CD1c-positive myeloid dendritic cell (primary cell): ENCODE results near the gene MYL12B.
A peak's percentile ranks its signal among the peaks of the same experiment; 100 is the strongest.

Source experiments
- DNase-seq: peaks from one replicate; pipeline ENCODE4 v3.0.0-alpha.2; 2016; ENCODE audit errors: extremely low spot score

MYL12B gene

GRCh38 chr18:3262234-3263131 is 550 bp downstream of the MYL12B start:
- DNase-seq = peak; percentile 35

DNA sequence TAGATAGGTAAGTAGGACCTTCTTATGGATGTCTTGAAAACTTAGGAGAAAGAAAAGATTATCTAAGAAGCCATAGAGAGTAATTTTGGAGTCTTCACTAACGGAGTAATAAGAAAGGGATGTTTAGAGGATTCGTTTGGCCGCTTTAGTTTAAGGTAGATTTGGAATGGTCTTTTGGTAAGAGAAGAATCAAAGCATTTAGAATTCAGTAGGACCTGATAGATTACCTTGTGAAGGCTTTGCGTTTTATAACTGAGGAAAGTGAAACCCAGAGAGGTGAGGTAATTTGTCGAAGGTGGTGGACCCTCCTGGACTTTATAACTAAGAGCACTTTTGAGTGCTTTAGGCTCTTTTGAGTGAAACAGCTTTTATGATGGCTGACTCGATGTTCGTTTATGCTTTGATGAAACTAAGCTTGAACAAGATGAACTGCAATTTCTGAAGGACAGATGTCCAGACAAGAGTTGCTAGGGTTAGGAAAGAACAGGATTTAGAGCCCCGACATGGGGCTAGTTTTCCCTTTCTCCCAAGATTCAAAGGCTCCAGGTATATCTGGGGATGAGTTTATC is 1.3 kb downstream of the MYL12B start:
- DNase-seq = no peak

DNA sequence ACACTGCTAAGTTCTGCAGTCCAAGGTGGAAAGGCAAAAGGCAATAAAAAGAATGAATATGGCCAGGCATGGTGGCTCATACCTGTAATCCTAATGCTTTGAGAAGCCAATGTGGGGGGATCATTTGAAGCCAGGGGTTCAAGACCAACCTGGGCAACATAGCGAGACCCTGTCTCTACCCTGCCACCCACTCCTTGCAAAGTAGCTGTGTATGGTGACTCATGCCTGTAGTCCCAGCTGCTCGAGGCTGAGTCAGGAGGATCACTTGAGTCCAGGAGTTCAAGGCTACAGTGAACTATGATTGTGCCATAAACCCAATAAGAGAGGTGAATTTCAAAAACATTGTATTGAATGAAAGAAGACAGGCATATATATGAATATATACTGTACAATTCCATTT is 2.4 kb downstream of the MYL12B start:
- no peak for DNase-seq

DNA sequence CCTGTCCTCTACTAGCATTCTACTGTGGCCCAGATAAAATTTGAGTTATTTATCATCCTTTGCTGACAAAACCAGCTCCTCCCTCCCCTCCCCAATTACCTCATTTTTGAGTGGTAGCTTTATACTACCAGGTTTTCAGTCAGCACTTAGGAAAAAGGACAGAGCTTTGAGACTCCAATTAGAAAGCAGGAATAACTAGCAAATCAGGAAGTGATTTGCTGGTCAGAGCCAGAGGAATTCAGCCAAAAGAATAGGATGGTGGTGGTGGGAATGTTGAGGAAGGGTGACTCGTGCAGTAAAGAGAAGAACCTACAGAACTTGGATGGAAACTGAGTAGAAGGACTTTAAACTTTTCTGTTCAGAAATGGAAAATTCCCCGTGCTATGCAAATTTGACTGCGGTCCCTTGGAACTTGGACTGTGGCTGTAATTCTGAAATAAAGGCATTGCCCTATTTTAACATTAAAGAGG is 3.7 kb downstream of the MYL12B start:
- no peak for DNase-seq

- DNase-seq = no peak
Measured at GRCh38 chr18:3266062-3266608, 4.2 kb downstream of the MYL12B start.

DNA sequence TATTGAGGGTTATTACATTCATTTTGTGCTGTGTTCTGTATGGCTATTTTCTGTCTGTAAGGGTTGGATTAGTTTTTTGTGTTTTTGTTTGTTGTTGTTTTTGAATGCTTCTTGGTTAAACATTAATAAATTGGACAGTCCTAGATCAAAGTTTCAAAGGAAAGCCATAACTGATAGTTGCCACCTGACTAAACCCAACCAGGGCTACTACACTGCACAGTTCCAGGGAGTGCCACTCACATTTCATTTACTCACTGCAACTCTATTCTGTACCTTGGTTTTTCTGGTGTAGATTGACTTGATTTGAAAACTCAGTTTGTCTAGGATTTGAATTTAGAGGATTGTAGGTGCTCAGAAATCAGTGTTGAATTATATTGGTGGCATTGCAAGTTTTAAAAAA is 6.4 kb downstream of the MYL12B start:
- DNase-seq = no peak

GRCh38 chr18:3269241-3269913 is 7.4 kb downstream of the MYL12B start:
- DNase-seq = peak; percentile 44

DNA sequence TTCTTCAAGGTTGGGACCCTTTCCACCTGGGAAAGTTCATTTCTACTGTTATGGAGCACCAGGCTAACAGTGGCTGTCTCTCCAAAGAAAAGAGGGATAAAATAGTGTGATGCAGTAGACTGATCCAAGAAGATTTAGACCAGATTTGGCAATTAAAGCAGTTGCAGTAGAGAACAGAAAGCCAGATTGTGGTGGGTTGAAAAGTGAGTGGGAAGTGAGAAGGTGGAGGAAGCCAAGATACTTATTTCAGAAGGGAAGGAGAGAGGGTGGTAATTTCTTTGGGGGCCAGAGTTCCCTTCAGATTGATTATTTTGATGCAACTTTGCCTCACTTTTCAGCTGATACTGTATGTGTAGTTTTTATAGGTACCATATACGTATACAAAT is 8.0 kb downstream of the MYL12B start:
- DNase-seq = peak; percentile 36

DNA sequence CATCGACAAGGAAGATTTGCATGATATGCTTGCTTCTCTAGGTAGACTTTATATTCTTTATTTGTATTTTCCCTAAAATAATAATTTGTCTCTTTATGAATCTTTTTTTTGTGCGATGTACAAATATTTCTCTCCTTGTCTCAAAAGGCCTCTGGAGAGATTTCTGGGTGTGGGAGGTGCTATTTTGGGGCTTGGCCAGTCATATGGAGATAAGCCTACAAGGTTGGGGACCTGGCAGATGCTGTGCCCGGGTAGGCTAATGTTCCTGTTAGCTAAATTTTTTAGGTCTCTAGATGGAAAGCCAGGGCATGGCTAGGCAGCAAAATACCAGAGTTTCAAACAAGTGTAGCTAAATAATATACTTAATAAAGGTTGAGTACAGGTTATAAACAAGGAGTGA is 11.1 kb downstream of the MYL12B start:
- DNase-seq = no peak

- DNase-seq = peak; percentile 38
Measured at GRCh38 chr18:3277643-3278213, 15.8 kb downstream of the MYL12B start.

GRCh38 chr18:3279201-3280185 is 17.6 kb downstream of the MYL12B start:
- peak; percentile 57 for DNase-seq

DNA sequence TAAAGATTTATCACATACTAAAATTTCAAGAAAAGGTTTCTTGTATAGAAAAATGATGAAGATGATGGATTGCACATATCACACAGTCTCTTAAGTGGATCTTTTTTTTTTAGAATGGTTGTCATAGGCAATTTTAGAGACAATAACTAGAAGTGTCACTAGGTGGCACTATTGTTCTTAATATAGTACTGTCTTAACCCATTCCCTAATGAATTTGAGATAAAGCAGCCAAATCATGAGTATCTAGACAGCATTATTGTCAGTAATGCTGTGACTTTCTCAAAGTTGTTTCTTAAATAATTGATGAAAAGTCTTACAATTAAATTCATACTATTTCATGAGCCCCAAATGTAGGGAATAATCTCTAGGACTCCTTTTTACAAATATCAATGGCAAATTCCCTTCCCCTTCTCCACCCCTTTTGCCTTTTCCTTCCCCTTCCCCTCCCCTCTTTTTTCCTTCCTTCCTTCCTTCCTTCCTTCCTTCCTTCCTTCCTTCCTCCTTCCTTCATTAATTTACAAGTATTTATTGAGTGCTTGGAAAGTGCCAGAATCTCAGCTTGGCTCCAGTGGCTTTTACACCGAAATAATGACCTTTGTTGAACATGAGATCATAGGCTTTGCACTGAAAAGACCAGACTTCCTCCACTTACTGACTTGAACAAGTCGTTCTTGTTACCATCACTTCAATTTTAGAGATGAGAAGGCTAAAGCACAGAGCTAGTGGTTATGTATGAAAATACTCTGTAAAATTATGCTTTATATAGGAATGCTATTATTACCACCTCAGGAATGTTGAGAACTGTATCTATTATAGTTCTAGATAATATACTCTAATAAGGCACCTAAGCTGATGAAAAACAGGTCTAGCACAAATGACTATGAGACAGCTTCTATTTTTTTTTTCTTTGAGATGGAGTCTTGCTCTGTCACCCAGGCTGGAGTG is 19.8 kb downstream of the MYL12B start:
- peak; percentile 88 for DNase-seq

- DNase-seq = no peak
Measured at GRCh38 chr18:3283253-3283863, 21.4 kb downstream of the MYL12B start.

DNA sequence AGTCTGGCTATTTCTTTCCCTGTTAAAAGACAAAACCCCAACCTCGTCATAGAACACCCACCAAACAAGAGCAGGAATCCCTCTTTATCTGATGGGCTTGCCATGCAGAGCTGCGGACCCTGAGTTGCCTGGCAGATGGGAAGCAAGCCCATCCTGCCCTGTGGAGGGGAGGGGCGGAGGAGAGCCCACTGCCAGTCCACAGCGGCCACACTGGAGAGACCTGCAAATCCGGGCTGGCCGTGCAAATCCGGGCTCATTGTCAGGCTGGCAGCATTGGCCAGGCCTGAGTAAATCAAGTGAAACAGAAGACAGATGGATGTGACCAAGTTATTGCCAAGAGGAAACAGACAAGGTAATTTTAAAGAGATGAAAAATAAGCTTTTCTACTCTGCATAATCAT is 22.0 kb downstream of the MYL12B start:
- DNase-seq = no peak

DNA sequence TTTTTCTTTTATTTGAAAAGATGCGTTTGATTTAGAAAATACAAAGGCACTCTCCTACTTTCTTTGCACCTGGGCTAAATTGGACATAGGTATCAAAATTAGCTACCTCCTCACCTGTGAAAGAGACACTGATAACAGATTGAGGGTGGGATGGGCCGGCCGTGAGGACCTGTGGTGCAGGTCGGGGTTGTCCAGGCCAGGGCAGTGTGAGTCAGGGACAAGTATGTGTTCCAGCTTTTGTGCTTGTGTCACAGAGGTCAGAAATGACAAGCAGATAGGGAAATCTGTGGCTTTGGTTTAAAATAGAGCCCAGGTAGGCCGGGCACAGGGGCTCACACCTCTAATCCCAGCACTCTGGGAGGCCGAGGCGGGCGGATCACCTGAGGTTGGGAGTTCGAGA is 22.6 kb downstream of the MYL12B start:
- DNase-seq = no peak

DNA sequence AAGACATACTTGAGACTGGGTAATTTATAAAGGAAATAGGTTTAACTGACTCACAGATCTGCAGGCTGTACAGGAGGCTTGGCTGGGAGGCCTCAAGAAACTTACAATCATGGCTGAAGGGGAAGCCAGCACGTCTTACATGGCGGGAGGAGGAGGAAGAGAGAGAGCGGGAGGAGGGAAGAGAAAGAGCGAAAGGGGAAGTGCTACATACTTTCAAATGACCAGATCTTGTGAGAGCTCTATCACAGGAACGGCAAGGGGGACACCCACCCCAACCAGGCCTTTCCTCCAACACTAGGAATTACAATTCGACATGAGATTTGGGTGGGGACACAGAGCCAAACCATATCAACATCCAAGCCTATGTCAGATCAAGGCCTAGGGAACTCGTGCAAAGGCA is 24.2 kb downstream of the MYL12B start:
- DNase-seq = peak; percentile 17

DNA sequence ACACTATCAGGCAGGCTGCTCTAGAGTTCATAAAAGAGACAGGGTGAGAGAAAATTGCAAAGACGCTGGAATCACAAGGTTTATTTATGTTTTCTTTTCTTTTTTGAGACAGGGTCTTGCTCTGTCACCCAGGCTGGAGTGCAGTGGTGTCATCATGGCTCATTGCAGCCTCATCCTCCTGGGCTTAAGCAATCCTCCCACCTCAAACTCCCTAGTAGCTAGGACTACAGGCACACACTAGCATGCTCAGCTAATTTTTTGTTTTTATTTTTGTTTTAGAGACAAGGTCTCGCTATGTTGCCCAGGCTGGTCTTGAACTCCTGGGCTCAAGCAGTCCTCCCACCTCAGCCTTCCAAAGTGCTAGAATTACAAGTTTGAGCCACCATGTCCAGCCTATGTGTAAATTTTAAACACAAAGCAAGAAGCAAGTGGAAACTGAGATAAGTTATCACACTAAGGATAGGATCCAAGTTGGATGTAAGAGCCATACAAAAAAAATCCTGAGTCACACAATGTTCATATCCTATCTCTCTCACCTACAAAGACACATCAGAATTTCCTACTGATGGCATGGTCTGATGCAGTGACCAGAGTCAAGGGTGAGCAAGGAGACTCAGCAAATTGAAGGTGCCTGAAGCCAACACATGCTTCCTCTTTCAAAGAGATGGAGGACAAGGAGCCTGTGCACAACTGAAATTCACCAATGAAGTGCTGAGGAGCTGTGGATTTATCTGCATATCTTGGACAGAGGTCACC is 31.4 kb downstream of the MYL12B start:
- DNase-seq = no peak

- DNase-seq = no peak
Measured at GRCh38 chr18:3294435-3295080, 32.6 kb downstream of the MYL12B start.
